ENCODE data around the gene DAAM2. TPM values are rescaled to one million over a fixed set of nuclear protein-coding genes. Genes with fewer than 3 reads are reported as not detected.

DAAM2 gene
- total and polyA plus RNA-seq, 2 of the 8 experiments (the other 6 are each of a cell fraction or from before 2014, with no cell fraction given), result 1.5 to 2.9 TPM

DNA sequence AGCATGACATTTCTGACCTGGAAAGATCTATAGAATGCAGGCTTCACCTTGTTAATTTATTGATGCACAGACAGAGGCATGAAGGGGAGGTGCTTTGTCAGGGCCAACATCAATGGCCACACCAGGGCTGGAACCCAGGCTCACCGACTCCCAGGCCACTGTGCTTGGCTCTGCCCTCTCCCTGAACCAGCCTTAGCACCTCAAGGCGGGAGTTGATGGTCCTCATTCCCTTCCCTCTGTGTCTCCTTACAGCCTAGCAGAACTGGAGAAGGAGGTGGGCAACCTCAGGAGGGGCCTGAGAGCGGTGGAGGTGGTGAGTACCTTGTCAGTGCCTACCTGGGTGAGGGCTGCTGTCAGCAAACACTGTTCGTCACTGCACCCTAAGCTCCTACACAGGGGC is 106.4 kb downstream of the DAAM2 start:
- Histone ChIP-seq H3K79me1 (ENCODE audit: low read depth, low read length) (no peaks in the 10 kb centered on the region), H4K91ac (replicated peaks; ENCODE audit: insufficient read length, low read length) (peak overlapping the region; percentile 88), H3K56ac (replicated peaks; ENCODE audit: insufficient read length, low read depth, low read length) (no peak overlapping the region), H3K9me3 (ENCODE audit: insufficient read depth in 2 of 2, low read depth in 1 of 2, low read length in 1 of 2) (no peaks in the 10 kb centered on the region), H2AK5ac (ENCODE audit: low read depth, low read length) (no peak overlapping the region), H3K36me3 (ENCODE audit: control insufficient read depth in 2 of 4, insufficient read depth in 4 of 4, low read length in 3 of 4) (no peaks in the 10 kb centered on the region), H2BK15ac (ENCODE audit: low read length) (no peak overlapping the region), H2BK5ac (ENCODE audit: low read depth, low read length) (no peak overlapping the region), H3K4me3 (ENCODE audit: extremely low read depth in 1 of 4, insufficient read depth in 2 of 4, low read depth in 3 of 4, low read length in 4 of 4) (no peak overlapping the region), H3K27me3 (replicated peaks in 1 of 4; ENCODE audit: control insufficient read depth in 3 of 4, extremely low read depth in 1 of 4, insufficient read depth in 3 of 4, low read length in 3 of 4) (0 out of 7 replicates have a peak, but pooled peaks cover 0 to 2% (median 0%) of the 10 kb centered on the region in 4 experiments), H3K23me2 (ENCODE audit: low read depth, low read length) (no peaks in the 10 kb centered on the region), H3K4me1 (replicated peaks in 1 of 4; ENCODE audit: control insufficient read depth in 3 of 4, insufficient read depth in 4 of 4, low read length in 3 of 4) (peaks cover 0 to 12% (median 7%) of the 10 kb centered on the region in 4 experiments; a peak in 4 of 7 replicates), H3K23ac (ENCODE audit: insufficient read length) (no peak overlapping the region), H3K9ac (replicated peaks in 1 of 4; ENCODE audit: extremely low read depth in 1 of 4, low read depth in 3 of 4, low read length in 3 of 4) (no peak overlapping the region), H2BK12ac (ENCODE audit: low read depth, low read length) (peak overlapping the region; percentile 53; the same call in 1 of the 2 replicates), H3K18ac (ENCODE audit: extremely low read depth, low read length) (no peak overlapping the region), H3K4me2 (ENCODE audit: insufficient read depth in 1 of 2, low read depth in 2 of 2, low read length in 2 of 2) (no peak overlapping the region), H4K5ac (ENCODE audit: insufficient read length, low read depth, low read length) (no peak overlapping the region), H4K20me1 (replicated peaks in 1 of 2; ENCODE audit: control insufficient read depth in 1 of 2, insufficient read depth in 2 of 2, low read length in 2 of 2) (no peaks in the 10 kb centered on the region), H4K8ac (ENCODE audit: extremely low read depth, insufficient read depth, low read length) (peak overlapping the region; percentile 20; the same call in 1 of the 2 replicates), H3K4ac (replicated peaks; ENCODE audit: insufficient read length, low read depth, low read length) (peak overlapping the region; percentile 17), H2BK20ac (ENCODE audit: low read length) (no peak overlapping the region), H3K27ac (ENCODE audit: low read depth, low read length) (no peak overlapping the region), H3K79me2 (ENCODE audit: control insufficient read depth in 1 of 2, insufficient read depth in 2 of 2, low read length in 2 of 2) (no peaks in the 10 kb centered on the region), H3K14ac (ENCODE audit: insufficient read length) (no peak overlapping the region), H2AFZ (ENCODE audit: low read length) (no peak overlapping the region), H2BK120ac (replicated peaks; ENCODE audit: low read depth, low read length) (peak overlapping the region; percentile 13)
- FAIRE-seq, result no peak
- CTCF ChIA-PET (ENCODE audit: partially characterized antibody), result interaction anchor here (2.2 to 12.0 kb wide), 2 partner anchors 21 to 33 kb away, joined by 8 to 135 read pairs; no protein-coding TSS in a partner anchor
- POLR2A ChIA-PET (ENCODE audit: partially characterized antibody), result interaction anchor here (0.5 to 0.6 kb wide), 2 partner anchors 88 to 537 kb away, joined by 3 read pairs; no protein-coding TSS in a partner anchor
- 100% methylated on average over 3 of the region's 4 CpGs; no CpG with 5 or more reads in 1 of the 2 experiments for WGBS, 2 experiments (ENCODE audit: extremely low coverage in 1 of 2, insufficient coverage in 1 of 2, insufficient read length in 1 of 2, insufficient replicate concordance in 2 of 2, low coverage in 1 of 2, low lambda C conversion rate in 2 of 2, missing lambda C conversion rate in 1 of 2)
- no peak for DNase-seq (ENCODE audit: low read depth in 1 of 2, low spot score in 2 of 2)
- TF ChIP-seq EGR1 (IDR thresholded peaks at IDR 0.05; ENCODE audit: borderline replicate concordance, low read depth, low read length), result no peak
- no peak for TF ChIP-seq SIX5 (IDR thresholded peaks at IDR 0.05; ENCODE audit: low read depth, low read length)
- TF ChIP-seq BCL11A (IDR thresholded peaks at IDR 0.05; ENCODE audit: low read depth in 2 of 2, low read length in 2 of 2), result no peak
- TF ChIP-seq EZH2 (IDR thresholded peaks at IDR 0.05; ENCODE audit: low read depth, low read length, severe bottlenecking), result no peak
- no peak for TF ChIP-seq HDAC6 (IDR thresholded peaks at IDR 0.05; ENCODE audit: low read depth, low read length)
- TF ChIP-seq SUZ12 (IDR thresholded peaks at IDR 0.05; ENCODE audit: low read length), result no peak
- TF ChIP-seq CBX5 (IDR thresholded peaks at IDR 0.05; ENCODE audit: low read depth, low read length), result no peak
- TF ChIP-seq SIRT6 (IDR thresholded peaks at IDR 0.05; ENCODE audit: low read length), result no peak
- no peak for TF ChIP-seq NANOG (IDR thresholded peaks at IDR 0.05; ENCODE audit: insufficient read depth, low read depth, low read length, poor library complexity, severe bottlenecking)
- TF ChIP-seq BACH1 (IDR thresholded peaks at IDR 0.05; ENCODE audit: low read length), result no peak
- no peak for TF ChIP-seq RXRA (IDR thresholded peaks at IDR 0.05; ENCODE audit: insufficient read depth, low read depth, low read length)
- no peak for TF ChIP-seq YY1 (IDR thresholded peaks at IDR 0.05; ENCODE audit: low read depth, low read length)
- TF ChIP-seq TAF7 (optimal IDR thresholded peaks at IDR 0.05; ENCODE audit: borderline replicate concordance, low read depth, low read length), result no peak
- no peak for TF ChIP-seq POU5F1 (IDR thresholded peaks at IDR 0.05; ENCODE audit: low read depth, low read length)
- no peak for TF ChIP-seq CHD2 (IDR thresholded peaks at IDR 0.05; ENCODE audit: low read length)
